Measurements from ENCODE around the gene CMTM1.

CMTM1 gene

DNA sequence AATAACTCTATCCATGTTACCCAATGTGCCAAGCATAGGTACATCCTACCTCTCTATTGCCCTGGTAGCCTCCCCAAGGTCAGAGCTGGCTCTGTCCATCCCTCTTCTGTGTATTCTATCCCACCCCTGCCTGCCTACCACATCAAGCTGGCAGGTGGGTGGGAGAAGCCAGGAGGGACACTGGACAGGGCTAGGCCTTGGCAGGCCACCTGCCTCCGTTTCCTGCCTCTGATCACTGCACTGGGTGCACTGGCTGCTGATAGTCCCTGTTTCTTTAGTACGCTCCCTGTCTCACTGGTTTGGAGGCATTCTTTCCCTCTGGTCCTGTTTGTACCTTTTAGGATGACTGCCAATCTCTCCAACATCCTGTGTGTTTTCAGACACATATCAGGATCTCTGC lies 29.0 kb upstream of the CMTM1 start:
- in situ Hi-C loops (cut with MboI; ENCODE audit: low sequenced_read_pairs) = no loop called here

DNA sequence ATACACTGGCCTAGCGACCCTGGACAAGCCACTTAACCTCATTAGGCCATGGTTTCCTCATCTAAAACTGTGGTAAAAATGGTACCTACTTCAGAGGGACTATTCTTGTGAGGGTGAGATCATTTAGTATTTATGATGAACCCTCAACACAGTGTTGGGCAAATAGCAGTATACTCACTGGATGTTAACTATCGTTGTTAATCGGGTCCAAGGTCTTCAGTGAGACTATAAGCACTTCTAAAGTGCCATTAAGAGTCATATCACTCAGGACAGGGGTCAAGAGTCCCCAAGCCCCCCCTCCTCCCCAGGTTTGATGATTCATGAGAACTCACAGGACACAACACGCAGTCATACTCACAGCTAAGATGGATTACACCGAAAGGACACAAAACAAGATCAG lies 27.3 kb upstream of the CMTM1 start:
- in situ Hi-C loops (cut with MboI; ENCODE audit: low sequenced_read_pairs) = no loop called here

DNA sequence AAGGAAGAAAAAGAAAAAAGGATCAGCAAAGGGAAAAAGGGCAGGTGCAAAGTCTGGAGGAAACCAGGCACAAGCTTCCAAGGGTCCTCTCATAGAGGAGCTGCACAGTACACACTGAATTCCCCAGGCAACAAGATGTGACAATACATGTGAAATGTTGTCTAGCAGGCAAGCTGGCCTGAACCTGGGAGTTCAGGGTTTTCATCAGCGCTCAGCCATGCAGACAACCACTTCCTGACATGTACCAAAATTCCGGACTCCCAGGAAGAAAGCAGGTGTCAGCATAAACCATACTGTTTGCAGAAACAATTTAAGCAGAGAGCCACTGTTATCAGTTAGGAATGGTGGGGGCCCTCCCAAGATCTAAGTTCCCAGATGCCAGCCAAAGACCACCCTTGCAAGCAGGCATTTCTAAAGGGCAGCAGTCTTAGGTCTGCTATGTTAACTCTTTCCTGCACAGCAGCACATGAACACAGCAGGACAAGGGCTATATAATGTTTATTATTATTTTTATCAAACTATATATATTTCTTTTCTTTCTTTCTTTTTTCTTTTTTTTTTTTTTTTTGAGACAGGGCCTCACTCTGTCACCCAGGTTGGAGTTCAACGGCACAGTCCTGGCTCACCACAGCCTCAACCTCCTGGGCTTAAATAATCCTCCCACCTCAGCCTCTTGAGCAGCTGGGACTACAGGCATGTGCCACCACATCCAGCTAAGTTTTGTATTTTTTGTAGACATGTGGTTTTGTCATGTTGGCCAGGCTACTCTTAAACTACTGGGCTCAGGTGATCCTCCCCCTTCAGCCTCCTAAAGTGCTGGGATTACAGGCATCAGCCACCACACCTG lies 26.4 kb upstream of the CMTM1 start:
- in situ Hi-C loops (cut with MboI; ENCODE audit: low sequenced_read_pairs) = no loop called here

DNA sequence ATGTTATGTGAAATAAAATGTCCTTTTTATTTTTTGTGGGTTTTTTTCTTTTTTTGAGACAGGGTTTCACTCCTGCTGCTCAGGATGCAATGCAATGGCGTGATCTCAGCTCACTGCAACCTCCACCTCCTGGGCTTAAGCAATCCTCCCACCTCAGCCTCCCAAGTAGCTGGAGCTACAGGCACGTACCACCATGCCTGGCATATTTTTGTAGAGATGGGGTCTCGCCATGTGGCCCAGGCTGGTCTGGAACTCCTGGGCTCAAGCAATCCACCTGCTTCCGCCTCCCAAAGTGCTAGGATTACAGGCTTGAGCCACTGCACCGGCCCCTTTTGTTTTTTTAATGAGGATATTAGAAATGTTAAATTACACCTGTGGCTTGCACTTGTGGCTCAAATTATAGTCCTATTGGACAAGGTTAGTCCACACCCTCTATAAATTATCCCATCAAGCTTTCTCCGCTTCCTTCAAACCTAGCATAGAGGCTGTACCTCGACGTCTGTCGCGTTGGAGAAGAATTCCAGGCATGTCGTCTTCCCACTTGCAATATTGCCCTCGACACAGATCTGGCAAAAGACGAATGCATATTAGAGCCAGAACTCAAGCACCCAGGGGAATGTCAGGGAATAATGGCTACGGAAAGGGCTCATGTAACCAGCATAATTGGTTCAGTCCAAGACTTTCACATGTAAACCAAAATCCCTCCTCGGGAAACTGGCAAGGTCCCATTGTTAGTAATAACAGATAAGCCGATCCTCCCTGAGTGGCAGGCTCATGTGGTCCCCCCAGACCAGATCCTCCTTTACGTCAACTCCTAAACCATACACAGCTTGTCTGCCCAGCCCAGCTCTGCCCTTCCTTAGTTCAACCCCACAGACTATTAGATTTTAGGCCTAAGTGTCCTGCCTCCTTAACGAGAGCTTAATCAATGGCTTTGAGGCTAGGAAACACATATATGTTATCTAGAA lies 24.6 kb upstream of the CMTM1 start:
- in situ Hi-C loops (cut with MboI; ENCODE audit: low sequenced_read_pairs) = no loop called here

DNA sequence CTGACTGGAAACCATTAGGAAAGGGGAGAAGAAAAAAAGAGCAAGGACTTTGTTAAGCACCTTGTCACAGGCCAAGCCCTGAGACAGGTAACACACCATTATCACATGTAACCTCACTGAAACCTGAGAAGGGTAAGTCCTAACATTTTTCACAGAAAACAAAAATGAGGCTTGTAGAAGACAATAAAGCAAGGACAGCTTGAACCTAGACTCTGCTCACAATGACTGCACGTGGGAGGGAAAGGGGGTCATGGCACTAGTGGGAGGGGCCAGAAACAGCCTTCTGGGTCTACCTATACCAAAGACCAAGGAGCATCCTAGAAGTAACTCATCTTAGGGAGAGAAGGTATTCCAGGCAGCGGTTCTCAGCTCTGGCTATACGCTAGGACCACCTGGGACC lies 23.8 kb upstream of the CMTM1 start:
- in situ Hi-C loops (cut with MboI; ENCODE audit: low sequenced_read_pairs) = no loop called here

DNA sequence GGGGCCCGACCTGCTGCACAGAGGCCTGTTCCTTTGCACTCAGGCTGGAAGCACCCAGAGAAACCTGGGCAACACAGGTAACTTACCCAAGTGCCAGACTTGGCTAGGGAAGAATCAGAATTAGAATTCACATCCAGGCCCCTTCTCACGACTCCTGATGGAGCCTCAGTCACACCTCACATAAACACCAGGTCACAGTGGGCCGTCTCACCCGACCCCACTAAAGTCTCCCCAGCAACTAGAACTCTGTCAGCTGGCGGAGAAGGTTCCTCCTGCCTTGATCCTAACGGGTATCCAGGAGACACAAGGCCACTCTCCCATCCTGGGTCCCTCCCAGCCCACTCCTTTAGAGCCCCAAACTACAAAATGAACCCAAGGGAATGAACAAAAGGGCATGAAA lies 22.7 kb upstream of the CMTM1 start:
- in situ Hi-C loops (cut with MboI; ENCODE audit: low sequenced_read_pairs) = no loop called here

DNA sequence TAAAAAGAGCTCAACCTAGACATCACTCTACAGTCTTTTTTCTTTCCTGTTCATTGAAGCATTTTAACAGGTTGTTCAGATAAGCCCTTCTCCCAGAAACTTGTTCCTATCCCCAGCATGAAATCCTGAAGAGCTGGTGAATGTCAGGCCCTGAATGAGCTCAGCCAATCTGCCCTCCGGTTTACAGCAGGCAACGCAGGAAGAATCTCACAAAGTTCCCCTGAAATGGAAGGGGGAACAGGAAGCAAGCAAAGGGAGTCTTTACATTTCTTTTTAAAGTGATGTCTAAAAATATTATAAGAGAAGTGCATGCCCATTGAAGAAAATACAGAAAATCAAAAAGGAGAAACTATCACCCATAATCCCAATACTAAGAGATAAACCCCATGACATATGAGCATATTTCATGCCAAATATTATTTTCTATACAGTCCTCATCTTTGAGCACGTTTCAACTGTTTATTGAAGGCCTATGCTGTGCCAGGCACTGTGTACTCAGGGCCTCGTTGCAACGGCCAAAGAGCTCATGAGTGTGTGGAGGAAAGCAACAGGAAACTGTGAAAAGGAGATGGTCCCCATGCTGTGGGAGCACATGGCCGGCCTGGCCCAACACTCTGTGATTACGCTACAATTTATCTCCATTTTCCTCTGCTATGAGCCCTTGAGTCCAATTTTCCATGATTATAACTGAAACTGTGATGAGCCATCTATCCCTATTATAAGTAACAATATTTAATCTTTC lies 22.1 kb upstream of the CMTM1 start:
- in situ Hi-C loops (cut with MboI; ENCODE audit: low sequenced_read_pairs) = no loop called here

DNA sequence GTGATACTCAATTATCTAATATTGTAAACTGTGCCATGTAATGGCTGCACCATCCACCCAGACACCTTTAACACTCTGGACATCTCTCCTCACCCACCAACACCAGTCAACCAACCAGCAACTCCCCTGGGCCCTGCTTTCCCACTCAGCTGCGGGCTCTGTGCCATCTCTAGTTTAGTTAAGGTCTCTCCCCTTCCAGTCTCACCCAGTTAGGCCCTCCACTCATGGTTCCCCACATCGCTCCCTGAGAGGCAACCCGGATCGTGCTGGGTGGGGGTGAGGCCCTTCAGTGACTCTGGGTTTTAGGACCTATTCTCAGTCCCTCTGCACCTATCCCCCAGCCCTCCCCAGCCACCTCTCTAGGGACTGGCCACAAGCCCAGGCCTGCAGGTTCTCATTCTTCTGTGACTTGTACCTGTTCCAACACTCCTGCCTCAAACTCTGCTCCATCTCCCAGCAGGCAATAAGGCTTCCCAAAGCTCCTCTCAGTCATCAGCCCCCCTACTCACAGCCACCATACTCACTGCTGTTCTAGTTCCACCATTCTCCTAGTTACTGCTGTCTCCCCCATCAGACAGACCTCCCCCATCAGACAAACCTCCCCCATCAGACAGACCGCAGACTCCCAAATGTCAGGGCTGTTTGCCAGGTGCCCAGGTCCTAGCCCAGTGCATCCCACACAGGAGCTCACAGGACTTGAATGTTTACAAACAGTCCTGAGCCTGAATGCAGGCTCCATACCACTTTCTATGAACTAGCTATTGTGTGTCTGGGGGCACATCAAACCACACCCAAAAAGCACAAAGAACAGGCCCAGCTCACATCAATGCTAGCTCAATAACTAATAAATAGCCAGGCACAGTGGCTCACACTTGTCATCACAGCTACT lies 18.9 kb upstream of the CMTM1 start:
- in situ Hi-C loops (cut with MboI; ENCODE audit: low sequenced_read_pairs) = no loop called here

DNA sequence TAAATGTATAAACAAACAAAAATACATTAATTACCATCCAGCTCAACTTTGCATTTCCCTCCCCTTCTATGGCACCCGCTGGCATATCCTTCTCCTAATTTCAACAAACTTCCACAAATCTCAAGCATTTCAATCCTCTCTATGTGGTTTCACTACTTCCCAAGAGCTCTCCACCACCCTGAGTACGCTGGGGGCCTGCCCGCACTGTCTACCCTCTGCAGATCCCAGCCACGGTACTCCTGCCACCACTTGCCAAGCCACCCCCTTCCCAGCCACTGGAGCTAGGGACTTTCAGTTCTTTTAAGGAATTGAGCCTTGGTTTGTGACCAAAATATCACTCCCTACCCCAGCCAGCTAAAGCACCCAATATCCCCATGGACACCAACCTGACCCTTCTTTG lies 18.2 kb upstream of the CMTM1 start:
- in situ Hi-C loops (cut with MboI; ENCODE audit: low sequenced_read_pairs) = no loop called here

DNA sequence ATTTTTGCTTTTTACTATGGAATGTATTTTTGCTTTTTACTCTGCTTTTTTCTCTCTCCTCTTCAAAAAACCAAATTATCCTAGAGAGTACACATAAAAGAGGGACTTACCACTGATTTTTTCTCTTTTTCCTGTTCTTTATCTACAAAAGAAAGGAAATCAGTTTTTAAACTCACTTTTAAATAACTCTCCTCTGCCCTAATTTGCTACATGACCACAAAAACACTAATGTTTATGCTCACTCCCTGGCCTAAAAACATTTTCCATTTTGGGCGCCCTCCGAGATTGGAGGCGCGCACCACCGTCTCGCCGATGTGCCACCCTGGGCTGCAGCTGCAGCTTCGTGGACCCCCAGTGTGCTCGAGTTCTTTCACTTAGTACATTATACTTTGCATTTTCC lies 17.4 kb upstream of the CMTM1 start:
- in situ Hi-C loops (cut with MboI; ENCODE audit: low sequenced_read_pairs) = no loop called here

DNA sequence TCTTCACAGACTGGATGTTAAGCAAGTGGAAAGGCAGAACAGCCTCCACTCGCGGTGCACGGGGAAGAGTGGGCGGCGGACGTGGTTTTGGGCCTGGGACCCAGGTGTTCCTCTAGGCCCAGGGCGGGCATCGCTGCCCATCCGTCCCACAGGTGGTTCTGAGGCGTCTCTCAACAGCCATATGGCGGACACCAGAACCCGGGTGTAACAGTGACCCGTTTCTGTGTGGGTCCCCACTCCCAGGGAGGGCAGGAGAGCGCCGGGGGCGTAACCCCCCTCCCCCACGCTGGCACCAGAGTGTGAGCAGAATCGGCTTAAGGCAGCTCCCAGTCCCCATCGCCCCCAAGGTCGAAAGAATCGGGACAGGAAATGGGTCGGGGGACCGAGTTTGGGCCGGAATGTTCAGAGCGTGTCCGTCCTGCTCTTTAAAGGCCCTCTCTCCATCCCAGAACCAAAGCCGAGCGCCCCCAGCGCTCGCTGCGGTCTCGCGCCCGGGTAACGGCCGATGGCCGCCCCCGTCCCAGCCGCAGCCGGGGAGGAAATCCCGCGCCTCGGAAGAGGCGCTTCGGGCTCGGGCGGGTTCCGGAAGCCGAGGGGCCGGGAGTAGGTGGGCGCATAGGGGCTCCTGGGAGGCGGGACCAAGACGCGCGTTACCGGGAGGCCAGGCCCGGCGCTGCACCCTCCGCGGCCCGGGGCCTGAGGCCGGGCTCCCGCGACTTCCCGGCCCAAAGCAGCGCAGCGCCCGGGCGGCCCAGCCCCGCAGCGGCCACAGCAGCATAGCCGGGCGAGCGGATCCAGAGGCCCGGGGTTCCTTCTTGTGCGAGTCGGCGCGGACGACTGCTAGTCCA lies 16.7 kb upstream of the CMTM1 start, which contains the start of gene TK2:
Gene TK2 (minus strand): TSS at position 839 of the 848 bp plus-strand sequence. CDS start 61 bp downstream, at position 778.
- in situ Hi-C loops (cut with MboI; ENCODE audit: low sequenced_read_pairs) = no loop called here

DNA sequence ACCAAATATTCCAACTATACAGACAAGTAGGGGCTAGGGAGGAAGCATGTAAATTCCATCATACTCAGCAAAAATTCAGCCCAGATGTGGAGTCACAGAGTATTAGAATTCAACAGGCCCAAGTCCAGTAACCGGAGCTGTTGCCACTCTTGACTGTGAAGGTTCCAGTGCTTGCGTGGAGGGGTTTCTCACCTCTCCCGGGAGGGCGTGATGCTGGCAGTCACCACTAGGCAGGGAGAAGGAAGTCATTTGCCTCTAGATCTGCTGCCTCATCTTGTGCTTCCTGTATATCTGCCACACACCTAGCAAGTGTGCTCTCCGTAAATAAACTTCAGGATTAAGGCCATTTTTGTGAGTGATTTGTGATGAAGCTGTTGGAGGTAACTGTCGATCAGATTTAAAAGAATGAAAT lies 14.9 kb upstream of the CMTM1 start:
- in situ Hi-C loops (cut with MboI; ENCODE audit: low sequenced_read_pairs) = no loop called here

DNA sequence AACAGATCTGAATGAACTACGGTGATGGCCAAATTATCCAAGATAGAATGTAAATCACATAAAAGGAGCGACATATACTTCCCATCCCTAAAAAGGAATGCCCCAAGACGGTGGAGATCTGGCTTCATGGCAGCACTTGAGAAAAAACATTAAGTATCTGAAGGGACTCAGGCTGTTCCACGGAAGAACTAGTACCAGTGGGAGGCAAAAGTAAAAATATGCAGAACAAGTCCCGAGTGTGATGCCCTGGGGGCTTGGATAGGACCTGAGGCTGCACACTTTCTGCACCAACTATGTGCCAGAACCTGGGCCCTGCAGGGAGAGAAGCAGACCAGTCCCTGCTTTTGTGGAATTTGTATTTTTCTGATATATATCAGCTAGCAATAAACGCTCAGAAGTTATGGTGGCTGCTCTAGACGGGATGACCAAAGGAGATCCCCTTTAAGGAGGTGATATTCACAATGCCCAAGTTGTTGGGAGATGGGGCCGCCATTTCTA lies 14.4 kb upstream of the CMTM1 start:
- in situ Hi-C loops (cut with MboI; ENCODE audit: low sequenced_read_pairs) = no loop called here

DNA sequence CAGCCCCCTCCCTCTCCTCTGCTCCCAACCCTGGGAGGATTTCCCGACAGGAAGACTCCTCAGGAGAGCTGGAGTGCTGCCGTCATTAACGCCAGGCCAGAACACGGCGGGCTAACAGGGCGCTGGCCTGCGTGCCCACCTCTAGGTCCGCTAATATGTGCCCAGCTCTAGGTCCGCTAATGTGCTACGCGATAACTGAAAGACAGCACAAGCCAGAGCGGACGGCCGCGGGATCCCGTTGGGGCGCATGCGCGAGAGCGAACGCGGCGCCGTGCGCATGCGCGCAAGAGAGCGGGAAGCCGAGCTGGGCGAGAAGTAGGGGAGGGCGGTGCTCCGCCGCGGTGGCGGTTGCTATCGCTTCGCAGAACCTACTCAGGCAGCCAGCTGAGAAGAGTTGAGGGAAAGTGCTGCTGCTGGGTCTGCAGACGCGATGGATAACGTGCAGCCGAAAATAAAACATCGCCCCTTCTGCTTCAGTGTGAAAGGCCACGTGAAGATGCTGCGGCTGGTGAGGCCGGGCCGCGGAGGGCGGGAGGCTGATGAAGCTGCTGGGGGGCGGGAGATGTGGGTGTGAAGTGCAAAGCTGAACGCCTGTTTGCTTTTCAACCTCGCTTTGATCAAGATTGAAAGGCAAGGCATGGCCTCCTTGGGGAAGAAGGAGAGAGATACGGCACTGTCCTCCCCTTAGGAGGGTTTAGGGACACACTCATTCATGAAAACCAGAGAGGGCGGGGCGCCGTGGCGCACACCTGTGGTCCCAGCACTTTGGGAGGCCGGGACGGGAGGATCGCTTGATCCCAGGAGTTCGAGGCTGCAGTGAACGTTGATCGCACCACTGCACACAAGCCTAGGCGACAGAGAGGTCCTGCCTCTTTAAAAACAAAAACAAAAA lies 13.7 kb upstream of the CMTM1 start, which contains the start of gene CKLF:
Gene CKLF (plus strand): TSS at position 291 of the 892 bp plus-strand sequence. CDS start 140 bp downstream, at position 431.
- in situ Hi-C loops (cut with MboI; ENCODE audit: low sequenced_read_pairs) = no loop called here

DNA sequence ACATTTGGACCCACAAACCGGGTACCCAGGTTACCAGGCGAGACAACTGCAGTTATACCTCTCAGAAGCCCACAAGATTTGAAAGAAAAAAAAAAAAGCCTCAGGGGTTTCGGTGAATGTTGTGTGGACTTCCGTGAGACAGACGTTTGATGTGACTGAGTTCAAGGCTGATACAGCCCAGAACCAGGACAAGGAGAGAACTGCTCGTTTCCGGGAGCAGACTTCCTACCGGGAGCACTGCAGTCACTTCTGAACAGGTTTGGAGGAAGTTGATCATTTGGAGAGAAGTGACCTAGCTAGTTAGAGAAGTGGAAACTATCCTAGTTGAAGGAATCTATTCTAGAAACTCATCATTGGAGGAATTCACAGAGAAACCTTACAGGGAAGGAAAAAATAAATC lies 13.0 kb upstream of the CMTM1 start:
- in situ Hi-C loops (cut with MboI; ENCODE audit: low sequenced_read_pairs) = no loop called here

DNA sequence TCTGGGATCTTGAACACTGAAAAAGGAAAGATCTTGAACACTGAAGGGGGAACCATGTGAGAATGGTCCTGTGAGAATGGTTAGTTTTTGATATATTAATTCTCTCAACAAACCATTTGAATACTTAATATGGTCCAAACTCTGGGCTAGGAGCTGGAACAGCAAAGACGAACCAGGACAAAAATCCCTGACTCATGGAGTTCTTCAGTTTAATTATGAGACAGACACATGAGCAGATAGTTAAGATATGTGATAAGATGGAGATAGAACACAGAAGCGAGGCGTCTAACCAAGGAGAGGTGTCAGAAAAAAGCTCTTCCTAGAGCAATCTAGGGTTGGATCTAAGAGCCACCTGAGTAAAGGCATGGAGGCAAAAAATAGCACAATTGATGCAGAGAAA lies 12.2 kb upstream of the CMTM1 start:
- in situ Hi-C loops (cut with MboI; ENCODE audit: low sequenced_read_pairs) = no loop called here

DNA sequence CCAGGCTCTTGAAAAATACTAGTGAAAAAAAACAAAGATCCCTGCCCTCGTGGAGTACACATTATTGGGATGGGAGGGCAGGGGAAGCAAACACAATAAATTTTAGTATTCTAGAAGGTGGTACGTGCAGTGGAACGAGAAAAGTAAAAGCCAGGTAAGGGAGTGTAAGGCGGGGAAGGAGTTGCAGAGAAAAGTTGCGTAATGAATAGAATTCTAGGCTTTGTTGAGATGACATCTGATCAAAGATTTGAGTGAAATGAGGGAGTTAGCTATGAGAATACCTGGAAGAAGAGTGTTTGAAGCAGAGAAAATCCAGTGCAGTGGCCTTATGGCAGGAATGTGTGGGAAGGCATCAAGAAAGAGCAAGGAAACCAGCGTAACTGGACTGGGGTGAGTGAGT lies 11.7 kb upstream of the CMTM1 start:
- in situ Hi-C loops (cut with MboI; ENCODE audit: low sequenced_read_pairs) = no loop called here

DNA sequence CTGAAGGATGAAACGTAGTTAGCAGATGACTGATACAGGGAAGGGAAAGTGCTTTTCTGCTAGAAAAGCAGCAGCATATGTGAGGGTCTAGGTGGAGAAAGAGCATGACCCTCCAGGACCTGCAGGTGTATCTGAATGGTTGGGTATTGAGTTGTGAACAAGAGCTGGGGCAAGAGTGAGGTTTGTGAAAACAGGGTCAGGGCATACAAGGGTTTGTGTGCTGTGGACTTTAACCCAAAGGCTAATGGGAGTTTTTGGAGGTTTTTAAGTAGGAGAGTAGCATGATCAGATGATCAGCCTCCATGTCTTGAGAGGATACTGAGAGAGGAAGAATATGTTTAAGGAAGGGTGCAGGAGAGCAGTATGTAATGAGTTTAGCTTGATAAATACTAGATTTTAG lies 6.1 kb upstream of the CMTM1 start:
- in situ Hi-C loops (cut with MboI; ENCODE audit: low sequenced_read_pairs) = no loop called here
